Transverse colon (tissue), 4 donors: Measurements from ENCODE around the gene POLE. TPM values are rescaled to one million over a fixed set of nuclear protein-coding genes. Genes with fewer than 3 reads are reported as not detected.

Experiments used
- DNase-seq: peaks from one replicate; pipeline ENCODE4 v3.0.0-alpha.2; 2019
- H3K27ac ChIP-seq, 4 donors: fragments of 200-600 bp; sonication (generic); 2 replicates each; pipeline ENCODE4 v1.5.1; 2016 to 2018; ENCODE audit warnings: inconsistent platforms in 4 of 4
- H3K27me3 ChIP-seq: fragments of 200-600 bp; sonication (generic); 2 replicates; pipeline ENCODE4 v1.5.1; 2017; ENCODE audit warnings: inconsistent platforms
- H3K36me3 ChIP-seq, 4 donors: fragments of 200-600 bp; sonication (generic); 2 replicates each; pipeline ENCODE4 v1.5.1; 2017 to 2019; ENCODE audit warnings: inconsistent platforms in 4 of 4
- H3K4me1 ChIP-seq, 4 donors: fragments of 200-600 bp; sonication (generic); 2 replicates each; pipeline ENCODE4 v1.5.1; 2017 to 2020; ENCODE audit warnings: inconsistent platforms in 4 of 4
- H3K4me3 ChIP-seq, 4 donors: fragments of 200-600 bp; sonication (generic); 1 replicate in 1 of 4; 2 replicates in 3 of 4; pipeline versions ENCODE4 v1.5.1 to v1.6.1; 2017 to 2019; ENCODE audit warnings: inconsistent platforms in 4 of 4
- H3K9me3 ChIP-seq, 2 donors: fragments of 200-600 bp; sonication (generic); 2 replicates each; pipeline ENCODE4 v1.5.1; 2017 to 2019; ENCODE audit warnings: inconsistent platforms in 2 of 2
- CTCF ChIP-seq, 5 experiments: fragments of 200-600 bp in 3 of 5; fragments of 450-650 bp in 2 of 5; sonication (generic) in 3 of 5; IDR thresholded peaks; 1 replicate in 2 of 5; 2 replicates in 3 of 5; pipeline ENCODE4 v1.5.1; 2016 to 2017; ENCODE audit warnings: antibody characterized with exemption in 5 of 5, inconsistent platforms in 3 of 5, mild to moderate bottlenecking in 2 of 5, moderate library complexity in 1 of 5
- EP300 ChIP-seq: sonication (generic); formaldehyde crosslinking; IDR thresholded peaks from one replicate; pipeline ENCODE4 v1.6.1; 2017; ENCODE audit warnings: antibody characterized with exemption, low read depth
- POLR2A ChIP-seq: fragments of 450-650 bp; IDR thresholded peaks from one replicate; pipeline ENCODE4 v1.6.1; 2016; ENCODE audit warnings: antibody characterized with exemption, mild to moderate bottlenecking, moderate library complexity
- POLR2AphosphoS5 ChIP-seq, 3 donors: sonication (generic); formaldehyde crosslinking; IDR thresholded peaks; one replicate each; pipeline ENCODE4 v1.6.1; 2016; ENCODE audit warnings: antibody characterized with exemption in 3 of 3
- WGBS, 2 donors: methylation state at CpG; one replicate each; pipeline ENCODE4 v1.1.5; 2018; ENCODE audit warnings: low coverage in 1 of 2; 5-methylcytosine and 5-hydroxymethylcytosine counted together
- in situ Hi-C, 4 donors: fragments of 200-750 bp; cut with MboI; loops; one replicate each; pipeline versions ENCODE4 v1.15.0 to v1.15.1; 2017; ENCODE audit warnings: low sequenced_read_pairs in 3 of 4, low pct_ligation_motif_present in 1 of 4, low pct_unique_long_range_greater_than_20kb in 1 of 4
- intact Hi-C: fragments of 100-400 bp; cut with DNase I; formaldehyde crosslinking; loops from one replicate; pipeline ENCODE4 v1.15.1; 2023; ENCODE audit warnings: low total_unique reads
- total RNA-seq, 4 donors: library from RNA; depleted of rRNA; stranded (reverse); fragments of >200 nt; gene quantifications; one replicate each; pipeline ENCODE4 v1.1.0, GENCODE V29; 2016

POLE gene
- total RNA-seq, 4 donors from 2014 or later: 57.0 to 204 (median 74.1) TPM

GRCh38 chr12:132717011-132717410 lies 29.9 kb upstream of the POLE start:
- Histone ChIP-seq H3K36me3 (peaks cover 0 to 24% (median 7%) of the 10 kb centered on the region in 4 donors), H3K27ac (no peak overlapping the region), H3K9me3 (no peaks in the 10 kb centered on the region), H3K27me3 (no peaks in the 10 kb centered on the region), H3K4me1 (peaks cover 0 to 9% (median 2%) of the 10 kb centered on the region in 4 donors), H3K4me3 (no peak overlapping the region)
- in situ Hi-C loops: no loop called here
- TF ChIP-seq EP300 (no peak), POLR2A (no peak), POLR2AphosphoS5 (IDR thresholded peaks at IDR 0.05) (no peak), CTCF (IDR thresholded peaks at IDR 0.05) (no peak)
- WGBS, 2 donors: 89% methylated on average over 17 of the region's 17 CpGs; no CpG with 5 or more reads in 1 of the 2 donors
- no peak for DNase-seq
- intact Hi-C loops: no loop called here

- peaks cover 0 to 19% (median 7%) of the 10 kb centered on the region in 4 donors for H3K36me3 ChIP-seq
- H3K27me3 ChIP-seq: no peaks in the 10 kb centered on the region
- in situ Hi-C loops (no loop called here), intact Hi-C loops (no loop called here)
- H3K4me3 ChIP-seq: no peak overlapping the region
- H3K9me3 ChIP-seq: no peaks in the 10 kb centered on the region
- 90% methylated on average over 11 of the region's 11 CpGs; no CpG with 5 or more reads in 1 of the 2 donors for WGBS, 2 donors
- no peak overlapping the region for H3K27ac ChIP-seq
- DNase-seq: no peak
- TF ChIP-seq POLR2AphosphoS5 (IDR thresholded peaks at IDR 0.05) (no peak), POLR2A (no peak), EP300 (no peak), CTCF (IDR thresholded peaks at IDR 0.05) (no peak)
- H3K4me1 ChIP-seq: peaks cover 6 to 16% (median 9%) of the 10 kb centered on the region in 4 donors
These were observed 29.2 kb upstream of the POLE start for GRCh38 chr12:132716356-132716755.

GRCh38 chr12:132715874-132716273 lies 28.7 kb upstream of the POLE start:
- H3K4me3 ChIP-seq: no peak overlapping the region
- H3K4me1 ChIP-seq: peaks cover 7 to 17% (median 11%) of the 10 kb centered on the region in 4 donors
- in situ Hi-C loops: no loop called here
- peaks cover 0 to 15% (median 5%) of the 10 kb centered on the region in 4 donors for H3K36me3 ChIP-seq
- DNase-seq: no peak
- H3K27me3 ChIP-seq: no peaks in the 10 kb centered on the region
- TF ChIP-seq EP300 (no peak), CTCF (IDR thresholded peaks at IDR 0.05) (no peak), POLR2A (no peak), POLR2AphosphoS5 (IDR thresholded peaks at IDR 0.05) (no peak)
- H3K27ac ChIP-seq: no peak overlapping the region
- intact Hi-C loops: no loop called here
- no peaks in the 10 kb centered on the region for H3K9me3 ChIP-seq
- WGBS, 2 donors: 96% methylated on average over 9 of the region's 9 CpGs; no CpG with 5 or more reads in 1 of the 2 donors

GRCh38 chr12:132713123-132713522 lies 26.0 kb upstream of the POLE start:
- in situ Hi-C loops: no loop called here
- intact Hi-C loops: no loop called here
- WGBS, 2 donors: 20 to 70% methylated on average over 1 to 2 of the region's 2 CpGs
- Histone ChIP-seq H3K36me3 (peaks cover 0 to 8% (median 3%) of the 10 kb centered on the region in 4 donors), H3K4me3 (no peak overlapping the region), H3K27ac (no peak overlapping the region), H3K4me1 (peaks cover 7 to 24% (median 16%) of the 10 kb centered on the region in 4 donors), H3K27me3 (no peaks in the 10 kb centered on the region), H3K9me3 (no peaks in the 10 kb centered on the region)
- DNase-seq: no peak
- no peak for TF ChIP-seq POLR2A
- no peak for TF ChIP-seq EP300
- TF ChIP-seq CTCF (IDR thresholded peaks at IDR 0.05): no peak
- no peak for TF ChIP-seq POLR2AphosphoS5 (IDR thresholded peaks at IDR 0.05)
